Islet precursor cell (in vitro differentiated cells): ENCODE measurements around the gene CENPL.
"Not testable (repeated sequence)": the region's sequence is repeated elsewhere in the genome, so short reads cannot be mapped to it uniquely, and the experiment has no call there.

Experiments
- DNase-seq: peaks from one replicate; pipeline ENCODE4 v3.0.0-alpha.2; 2018

Gene CENPL, protein sequence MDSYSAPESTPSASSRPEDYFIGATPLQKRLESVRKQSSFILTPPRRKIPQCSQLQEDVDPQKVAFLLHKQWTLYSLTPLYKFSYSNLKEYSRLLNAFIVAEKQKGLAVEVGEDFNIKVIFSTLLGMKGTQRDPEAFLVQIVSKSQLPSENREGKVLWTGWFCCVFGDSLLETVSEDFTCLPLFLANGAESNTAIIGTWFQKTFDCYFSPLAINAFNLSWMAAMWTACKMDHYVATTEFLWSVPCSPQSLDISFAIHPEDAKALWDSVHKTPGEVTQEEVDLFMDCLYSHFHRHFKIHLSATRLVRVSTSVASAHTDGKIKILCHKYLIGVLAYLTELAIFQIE

DNA sequence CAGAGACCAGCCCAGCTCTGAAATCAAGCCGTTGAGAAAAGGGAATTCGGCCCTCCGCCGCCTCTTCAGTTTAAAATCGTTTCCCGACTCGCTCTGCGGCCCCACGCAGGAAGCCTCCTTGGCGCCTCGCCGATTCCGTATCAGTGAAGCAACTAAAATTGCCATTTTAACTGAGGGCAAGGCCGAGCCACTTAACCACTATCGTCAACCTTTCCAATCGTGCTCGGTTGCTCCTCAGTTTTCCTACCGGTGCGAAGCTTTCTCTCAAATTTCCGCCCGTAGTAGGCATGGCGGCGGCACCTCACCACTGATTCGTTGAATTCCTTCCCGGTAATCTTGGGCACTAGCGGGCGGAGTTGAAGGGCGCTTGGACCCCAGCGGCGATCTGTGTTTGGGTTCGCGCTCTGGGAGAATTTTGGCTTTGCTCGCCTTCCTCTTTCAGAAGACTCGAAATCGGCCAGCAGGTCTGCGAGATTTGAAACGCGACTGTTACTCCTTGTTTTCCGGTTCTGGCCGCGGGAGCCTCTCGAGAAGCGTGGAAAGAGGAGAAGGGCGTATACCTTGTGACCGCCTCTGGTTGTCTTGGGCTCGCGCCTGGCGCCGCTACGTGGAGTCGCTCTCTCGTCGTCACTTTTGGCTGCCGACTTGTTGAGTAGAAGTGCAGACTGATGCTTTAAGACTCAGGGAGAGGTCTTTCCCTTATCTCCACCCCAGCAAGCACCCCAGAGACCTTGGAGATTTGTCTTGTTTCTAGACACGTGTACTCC is at the start of gene CENPL, which contains the start of gene DARS2:
CENPL (minus strand) TSS at position 569 of the 767 bp plus-strand sequence. CDS start 13,584 bp downstream, outside the sequence.
DARS2 (plus strand) TSS at position 359 of the 767 bp plus-strand sequence. CDS start 557 bp downstream, outside the sequence.
- DNase-seq: peak; percentile 98

DNA sequence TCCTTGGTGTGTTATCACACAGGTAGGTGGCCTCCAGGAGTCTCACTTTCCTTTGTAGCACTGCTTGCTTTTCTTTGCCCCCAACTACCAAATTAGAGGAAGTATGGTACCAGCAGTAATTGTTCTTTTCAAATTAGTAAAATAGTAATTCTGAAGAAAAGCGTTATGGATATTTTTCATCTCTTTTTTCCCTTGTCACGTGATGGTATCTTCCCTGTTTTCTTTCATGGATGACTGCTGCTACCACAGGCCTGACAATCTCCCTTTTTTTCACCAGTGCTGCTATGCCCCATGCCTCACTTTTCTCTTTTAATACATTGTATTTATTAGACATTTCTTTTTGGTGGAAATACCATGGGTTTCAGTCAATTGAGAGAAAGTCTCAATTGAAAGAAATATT is 46.8 kb upstream of the CENPL start:
- DNase-seq: no peak

DNA sequence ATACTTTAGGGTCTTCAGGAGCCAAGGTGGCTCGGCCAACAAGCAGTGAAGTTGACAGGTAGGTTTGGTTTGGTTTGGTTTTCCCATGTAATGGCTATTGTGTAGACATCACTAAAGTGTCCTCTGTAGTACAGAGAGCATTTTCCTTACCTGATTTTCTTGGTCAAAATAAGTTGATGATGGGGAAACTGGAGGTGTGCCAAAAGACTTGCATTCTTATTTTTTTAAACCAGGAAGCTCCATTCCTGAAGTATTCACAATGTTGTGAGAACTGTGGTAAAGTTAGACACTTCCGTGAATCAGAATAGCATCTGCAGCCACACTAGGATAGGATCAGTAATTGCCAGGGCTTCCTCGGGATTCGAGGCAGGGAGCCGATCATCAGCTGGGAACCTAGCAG is 46.4 kb upstream of the CENPL start:
- DNase-seq: no peak

DNA sequence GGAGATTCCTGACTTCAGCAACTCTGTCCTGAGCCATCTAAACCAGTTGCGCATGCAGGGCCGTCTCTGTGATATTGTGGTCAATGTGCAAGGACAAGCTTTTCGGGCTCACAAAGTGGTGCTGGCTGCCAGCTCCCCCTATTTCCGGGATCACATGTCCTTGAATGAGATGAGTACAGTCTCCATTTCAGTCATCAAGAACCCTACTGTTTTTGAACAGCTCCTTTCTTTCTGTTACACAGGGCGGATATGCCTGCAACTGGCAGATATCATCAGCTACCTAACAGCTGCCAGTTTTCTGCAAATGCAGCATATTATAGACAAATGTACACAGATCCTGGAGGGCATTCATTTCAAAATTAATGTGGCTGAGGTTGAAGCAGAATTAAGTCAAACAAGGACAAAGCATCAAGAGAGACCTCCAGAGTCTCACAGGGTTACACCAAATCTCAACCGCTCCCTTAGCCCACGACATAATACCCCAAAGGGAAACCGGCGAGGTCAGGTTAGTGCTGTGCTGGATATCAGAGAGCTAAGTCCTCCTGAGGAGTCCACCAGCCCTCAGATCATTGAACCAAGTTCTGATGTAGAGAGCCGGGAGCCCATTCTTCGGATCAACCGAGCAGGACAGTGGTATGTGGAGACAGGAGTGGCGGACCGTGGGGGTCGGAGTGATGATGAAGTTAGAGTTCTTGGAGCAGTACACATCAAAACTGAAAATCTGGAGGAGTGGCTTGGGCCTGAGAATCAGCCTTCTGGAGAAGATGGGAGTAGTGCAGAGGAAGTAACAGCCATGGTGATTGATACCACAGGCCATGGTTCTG is 45.8 kb upstream of the CENPL start:
- DNase-seq: no peak

DNA sequence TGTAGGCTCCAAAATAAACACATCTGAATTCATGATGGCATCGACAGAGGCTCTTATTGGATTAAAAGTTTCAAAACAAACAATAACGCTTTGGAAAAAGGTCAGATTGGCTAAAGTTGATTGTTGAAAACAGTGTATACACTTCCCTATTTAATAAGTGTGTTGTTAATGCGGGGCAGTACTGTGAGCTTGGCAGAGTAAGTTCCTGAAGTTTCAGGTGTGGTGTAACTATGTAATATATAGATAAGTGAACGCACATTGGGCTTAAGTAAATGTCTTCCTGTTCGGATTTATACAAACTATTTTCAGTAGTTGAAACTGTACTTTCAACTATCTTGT is 44.3 kb upstream of the CENPL start:
- DNase-seq: no peak

DNA sequence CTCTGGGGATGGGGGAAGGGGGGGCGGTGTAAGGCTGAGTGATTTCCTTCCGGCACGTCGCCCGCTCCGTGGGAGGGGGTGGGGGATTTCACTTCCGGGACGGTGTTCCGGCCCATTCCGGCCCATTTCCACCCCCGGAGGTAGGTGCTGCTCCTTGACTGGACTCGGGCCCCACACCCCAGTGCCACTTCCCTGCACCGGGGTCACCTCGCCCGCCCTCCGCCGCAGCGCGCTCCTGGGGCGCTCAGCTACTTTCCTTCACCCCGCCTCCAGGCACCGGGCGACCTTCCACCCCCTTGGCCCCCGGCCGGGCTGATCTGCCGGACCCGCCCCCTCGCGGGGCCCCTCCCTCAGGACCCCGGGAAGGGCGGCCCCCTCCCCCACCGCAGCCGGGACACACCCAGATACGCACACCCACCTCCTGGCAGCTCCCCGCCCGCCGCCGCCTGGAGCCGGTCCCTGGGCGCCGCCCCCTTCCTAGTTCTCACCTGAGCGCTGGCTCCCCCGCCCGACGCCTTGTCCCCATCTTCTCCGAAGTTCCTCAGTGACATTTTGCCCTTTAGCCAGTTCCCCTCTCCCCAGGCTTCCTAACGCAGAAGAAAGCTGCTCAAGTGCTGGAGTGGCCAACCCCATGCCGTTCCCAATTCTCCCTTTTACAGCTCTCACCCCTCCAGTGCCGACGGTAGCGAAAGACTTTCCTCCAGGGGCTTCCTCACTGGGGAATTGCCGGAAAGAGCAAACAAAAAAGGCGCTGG is 43.8 kb upstream of the CENPL start, which contains the start of gene ZBTB37:
ZBTB37 (plus strand) TSS at position 115 of the 755 bp plus-strand sequence. CDS start 1,846 bp downstream, outside the sequence.
- peak; percentile 99 for DNase-seq

DNA sequence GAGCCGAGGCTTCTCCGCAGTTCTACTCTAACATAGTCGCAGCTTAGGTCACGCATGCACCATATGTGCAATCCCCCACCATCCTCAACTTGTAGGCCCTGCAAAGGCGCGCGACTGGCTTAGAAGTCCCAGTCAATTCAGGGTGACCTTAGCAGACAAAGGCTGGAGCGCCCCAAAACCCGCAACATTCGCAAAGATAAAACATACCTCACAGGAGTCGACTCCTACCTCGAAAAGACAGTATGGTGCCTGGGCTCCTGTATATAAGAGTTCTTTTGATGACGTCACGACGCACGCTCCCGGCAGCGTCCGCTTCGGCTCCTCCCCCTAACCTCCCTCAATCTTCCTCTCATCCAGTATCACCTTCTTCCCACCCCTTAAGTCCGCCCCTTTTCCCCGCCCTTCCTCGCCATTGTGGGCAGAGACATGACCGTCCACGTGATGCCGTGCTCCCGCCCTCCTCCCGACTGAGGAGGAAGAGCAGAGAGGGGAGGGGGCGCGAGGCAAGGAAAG is 43.1 kb upstream of the CENPL start, which contains the start of gene GAS5:
GAS5 (minus strand) TSS at position 237 of the 513 bp plus-strand sequence.
- DNase-seq: peak; percentile 100

DNA sequence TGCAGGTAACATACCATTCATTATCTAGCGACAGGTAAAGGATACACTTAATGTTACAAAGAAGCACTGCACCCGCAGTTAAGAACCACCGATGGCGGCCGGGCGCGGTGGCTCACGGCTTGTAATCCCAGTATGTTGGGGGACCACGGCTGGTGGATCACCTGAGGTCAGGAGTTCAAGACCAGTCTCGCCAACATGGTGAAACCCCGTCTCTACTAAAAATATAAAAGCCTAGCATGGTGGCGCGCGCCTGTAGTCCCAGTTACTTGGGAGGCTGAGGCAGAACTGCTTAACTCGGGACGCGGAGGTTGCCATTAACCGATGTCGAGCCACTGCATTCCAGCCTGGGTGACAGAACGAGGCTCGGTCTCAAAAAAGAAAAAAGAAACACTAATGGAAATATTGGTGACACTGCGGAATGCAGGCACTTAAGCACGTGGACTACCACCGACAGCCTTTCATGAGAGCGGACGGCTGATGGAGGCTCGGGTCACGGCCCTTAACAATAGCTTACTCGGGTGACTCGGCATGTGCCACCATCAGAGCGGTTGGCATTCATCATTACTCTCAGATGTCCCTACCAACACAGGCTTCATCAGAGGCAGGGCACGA is 42.6 kb upstream of the CENPL start:
- peak; percentile 56 for DNase-seq

DNA sequence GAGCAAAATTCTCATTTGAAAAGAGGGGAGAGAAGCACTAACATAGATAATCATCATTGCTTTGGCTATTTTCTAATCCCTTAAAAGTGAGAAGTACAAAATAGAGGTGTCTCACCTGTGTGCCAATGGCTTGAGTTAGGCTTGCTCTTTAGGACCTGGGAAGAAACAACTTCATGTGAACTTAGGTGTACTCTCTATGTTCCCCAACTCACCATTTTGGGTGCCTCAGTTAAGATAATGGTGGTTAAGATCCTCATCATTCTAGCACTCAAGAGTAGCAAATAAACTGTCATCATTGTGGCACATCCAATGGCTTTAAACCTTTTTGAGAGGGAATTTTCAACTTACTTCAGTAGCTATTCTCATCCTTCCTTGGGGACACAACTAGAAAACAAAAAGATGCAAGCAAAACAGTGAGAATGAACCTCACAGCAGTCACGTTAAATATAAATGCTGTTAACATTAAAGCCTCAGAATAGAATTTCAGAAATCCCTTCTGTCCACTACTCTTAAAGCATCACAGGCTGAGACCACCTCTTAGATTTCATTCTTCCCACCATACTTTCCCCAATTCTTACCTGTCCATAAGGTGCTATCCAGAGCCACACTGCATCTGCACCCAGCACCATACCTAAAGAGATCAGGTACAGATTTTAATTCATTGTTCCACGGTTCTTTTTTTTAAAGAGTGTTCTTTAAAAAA is 41.9 kb upstream of the CENPL start:
- DNase-seq: no peak

DNA sequence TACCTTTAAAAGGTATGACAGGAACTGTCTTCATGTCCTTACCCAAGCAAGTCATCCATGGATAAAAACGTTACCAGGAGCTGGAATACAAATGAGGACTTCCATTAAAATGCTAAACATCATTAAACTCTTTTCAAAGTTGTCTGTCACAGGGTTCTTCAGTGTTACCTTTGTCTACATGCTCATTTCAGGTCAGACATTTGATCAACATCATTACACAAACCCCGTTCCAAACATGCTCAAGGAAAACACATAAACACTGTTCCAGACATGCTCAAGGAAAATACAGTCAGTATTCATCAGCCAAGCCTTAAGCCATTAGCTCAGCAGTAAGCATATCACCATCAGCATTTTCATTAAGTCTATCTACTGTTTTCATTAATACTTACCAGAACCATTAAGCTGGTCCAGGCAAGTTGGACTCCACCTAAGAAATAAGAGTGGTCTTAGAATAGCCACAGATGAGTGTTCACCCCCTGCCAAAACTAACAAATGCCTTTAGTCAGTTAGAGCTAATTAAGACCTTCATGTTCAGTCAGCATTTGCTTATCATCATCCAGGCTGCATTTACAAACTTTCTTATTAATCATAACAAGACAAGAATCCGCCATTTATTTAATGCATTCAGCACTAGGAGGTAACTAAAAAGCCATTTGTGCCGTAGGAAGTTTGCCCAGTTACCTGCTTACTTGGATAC is 40.9 kb upstream of the CENPL start:
- DNase-seq: no peak

DNA sequence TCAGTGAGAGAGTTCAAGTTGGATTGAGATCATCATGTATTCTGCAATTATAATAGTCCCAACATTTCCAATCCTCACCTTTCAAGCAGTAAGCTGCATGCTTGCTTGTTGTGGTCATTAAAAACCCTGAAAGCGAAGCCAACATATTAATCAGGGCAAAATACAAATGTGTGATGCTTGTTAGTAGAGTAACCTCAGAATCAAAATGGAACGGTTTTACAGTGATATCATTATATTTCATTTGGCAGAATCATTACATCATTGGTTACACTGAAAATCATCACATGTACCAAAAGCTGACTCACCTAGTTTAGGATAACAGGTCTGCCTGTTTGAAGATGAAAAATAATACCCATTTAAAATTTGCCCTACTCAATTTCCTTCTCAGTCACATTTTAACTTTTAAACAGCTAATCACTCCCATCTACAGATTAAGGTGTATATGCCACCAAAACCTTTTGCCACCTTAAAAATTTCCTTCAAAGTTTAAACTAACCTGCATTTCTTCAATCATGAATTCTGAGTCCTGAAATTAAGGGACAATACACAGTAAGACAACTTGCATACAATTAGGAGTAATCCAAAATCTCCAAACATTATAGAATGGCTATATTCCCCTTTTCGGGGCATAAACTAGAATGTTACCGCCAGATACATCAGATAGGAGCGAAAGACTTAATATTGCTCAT is 39.6 kb upstream of the CENPL start:
- no peak for DNase-seq

DNA sequence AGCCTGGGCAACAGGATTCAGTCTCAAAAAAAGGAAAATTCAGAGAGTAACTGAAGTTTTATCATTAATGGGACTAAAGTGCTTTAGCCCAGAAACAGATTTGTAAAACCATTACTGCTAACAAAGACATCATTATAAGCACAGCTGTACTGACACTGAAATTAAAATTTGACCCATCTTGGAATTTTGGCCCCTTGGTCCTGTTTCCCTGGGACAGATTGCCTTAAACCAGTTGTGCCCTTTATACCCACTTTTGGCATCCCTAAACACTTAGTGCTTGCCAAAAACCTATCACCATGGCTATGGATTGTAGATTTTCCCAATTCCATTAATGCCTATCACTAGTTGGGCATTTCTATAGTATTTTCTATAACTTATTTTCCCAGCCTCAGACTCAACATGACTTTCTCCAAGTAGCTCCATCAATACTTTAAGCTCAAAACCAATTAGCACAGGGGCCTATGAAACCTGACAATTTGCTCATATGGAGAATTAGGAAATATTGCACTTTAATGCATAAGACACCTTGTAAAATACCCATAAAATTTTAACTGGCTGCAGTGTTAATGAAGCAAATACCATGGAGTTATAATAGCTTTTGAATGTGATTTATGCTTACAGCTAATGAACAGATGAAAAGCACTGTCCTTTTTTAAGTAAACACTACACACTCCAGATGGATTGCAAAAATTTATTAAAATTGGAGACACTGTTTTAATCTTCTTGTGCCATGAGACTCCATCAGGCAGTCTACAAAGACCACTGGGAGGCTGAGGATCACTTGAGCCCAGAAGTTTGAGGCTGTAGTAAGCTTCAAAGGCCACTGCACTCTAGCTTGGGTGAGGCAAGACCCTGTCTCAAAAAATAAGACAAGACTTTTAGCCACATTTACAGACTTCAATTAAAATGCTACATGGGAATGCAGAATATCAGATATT is 38.8 kb upstream of the CENPL start:
- no peak for DNase-seq

DNA sequence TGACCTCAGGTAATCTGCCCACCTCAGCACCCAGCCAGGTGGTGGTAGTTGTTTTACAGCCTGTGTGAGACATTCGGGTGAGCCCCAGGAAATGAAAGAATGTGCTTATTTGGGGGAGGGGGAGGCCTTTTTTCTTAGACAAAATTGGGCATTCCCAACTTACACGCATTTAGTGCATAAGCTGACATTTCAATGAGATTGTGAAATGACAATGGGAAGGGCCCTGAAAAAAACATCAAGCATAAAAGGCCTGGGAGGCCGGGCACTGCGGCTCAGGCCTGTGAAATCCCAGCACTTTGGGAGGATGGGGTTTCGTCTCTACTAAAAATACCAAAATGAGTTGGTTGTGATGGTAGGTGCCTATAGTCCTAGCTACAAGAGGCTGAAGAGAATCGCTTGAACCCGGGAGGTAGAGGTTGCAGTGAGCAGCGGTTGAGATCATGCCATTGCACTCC is 38.1 kb upstream of the CENPL start:
- no peak for DNase-seq

DNA sequence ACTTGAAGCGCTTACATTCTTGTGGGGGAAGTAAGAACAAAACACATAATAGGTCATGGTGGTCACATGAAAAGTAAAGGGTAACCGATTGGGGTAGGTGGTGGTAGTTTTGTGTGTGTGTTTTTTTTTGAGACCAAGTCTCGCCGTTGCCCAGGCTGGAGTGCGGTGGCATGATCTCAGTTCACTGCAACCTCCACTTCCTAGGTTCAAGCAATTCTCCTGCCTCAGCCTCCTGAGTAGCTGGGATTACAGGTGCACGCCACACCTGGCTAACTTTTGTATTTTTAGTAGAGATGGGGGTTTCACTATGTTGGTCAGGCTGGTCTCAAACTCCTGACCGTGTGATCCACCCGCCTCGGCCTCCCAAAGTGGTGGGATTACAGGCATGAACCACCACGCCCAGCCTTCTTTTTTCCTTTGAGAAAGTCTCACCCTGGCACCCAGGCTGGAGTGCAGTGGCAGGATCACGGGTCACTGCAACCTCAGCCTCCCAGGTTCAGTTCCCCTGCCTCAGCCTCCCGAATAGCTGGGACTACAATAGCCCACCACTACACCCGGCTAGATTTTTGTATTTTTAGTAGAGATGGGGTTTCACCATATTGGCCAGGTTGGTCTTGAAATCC is 37.6 kb upstream of the CENPL start:
- DNase-seq: peak; percentile 64

DNA sequence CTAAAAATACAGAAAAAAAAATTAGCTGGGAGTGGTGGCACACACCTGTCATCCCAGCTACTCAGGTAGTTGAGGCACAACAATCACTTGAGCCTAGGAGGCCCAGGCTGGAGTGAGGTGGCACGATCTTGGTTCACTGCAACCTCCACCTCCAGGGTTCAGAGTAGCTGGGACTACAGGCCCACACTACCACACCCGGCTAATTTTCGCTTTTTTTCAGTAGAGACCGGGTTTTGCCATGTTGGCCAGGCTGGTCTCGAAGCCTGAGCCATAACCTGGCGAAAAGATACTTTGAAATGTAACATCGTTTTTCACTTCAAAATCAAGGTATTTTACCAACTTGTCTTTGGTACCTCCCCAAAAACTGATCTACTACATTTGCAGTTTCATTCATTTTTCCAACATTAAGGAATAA is 37.1 kb upstream of the CENPL start:
- peak; percentile 64 for DNase-seq

DNA sequence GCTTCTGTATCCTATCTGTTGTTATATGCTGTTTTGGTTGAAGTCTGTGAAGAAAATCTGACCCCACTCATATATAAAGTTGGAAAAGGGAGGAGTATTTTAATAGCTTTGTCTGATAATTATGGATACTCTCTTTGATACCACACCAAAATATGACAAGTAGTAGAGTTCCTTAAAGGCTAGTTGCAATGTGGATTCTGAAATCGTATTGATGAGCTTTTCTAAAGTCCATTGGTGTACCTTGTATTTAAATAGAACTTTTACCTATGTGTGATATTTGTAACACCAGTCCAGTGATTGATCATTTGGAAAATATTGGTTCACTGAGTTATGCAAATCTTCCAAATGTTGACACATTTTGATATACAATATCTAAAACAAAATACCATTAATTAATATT is 35.4 kb upstream of the CENPL start:
- DNase-seq: no peak

DNA sequence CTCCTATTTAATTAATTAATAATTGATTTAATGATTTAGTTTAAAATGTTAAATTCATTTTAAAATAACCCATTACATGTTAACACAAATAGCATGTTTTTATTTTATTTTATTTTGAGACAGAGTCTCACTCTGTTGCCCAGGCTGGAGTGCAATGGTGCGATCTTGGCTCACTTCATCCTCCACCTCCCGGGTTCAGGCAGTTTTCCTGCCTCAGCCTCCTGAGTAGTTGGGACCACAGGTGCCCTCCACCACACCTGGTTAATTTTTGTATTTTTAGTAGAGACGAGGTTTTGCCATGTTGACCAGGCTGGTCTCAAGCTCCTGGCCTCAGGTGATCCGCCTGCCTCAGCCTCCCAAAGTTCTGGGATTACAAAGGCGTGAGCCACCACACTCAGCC is 34.9 kb upstream of the CENPL start:
- DNase-seq: not testable (repeated sequence)

DNA sequence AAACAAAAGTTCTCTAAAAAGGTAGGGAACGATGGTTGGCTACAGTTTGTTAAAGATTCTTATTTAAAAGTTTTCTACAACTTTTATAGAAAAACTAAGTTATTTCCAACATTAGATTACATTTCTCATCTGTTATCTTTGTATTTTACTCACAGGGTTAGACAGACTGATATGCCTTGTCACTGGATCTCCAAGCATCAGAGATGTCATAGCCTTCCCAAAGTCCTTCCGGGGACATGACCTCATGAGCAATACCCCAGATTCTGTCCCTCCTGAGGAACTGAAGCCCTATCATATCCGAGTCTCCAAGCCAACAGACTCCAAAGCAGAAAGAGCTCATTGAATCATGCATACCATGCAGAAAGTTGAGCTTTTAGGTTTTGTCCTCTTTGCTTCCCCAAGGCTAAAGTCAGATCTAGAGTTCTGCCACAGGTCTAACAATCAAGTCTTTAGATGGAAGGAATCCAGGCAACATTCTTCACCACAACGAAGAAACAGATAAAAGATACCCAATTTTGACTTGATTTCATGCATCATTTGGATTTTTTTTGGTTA is 32.8 kb upstream of the CENPL start:
- no peak for DNase-seq
